Activated T-helper 2 cell treated with anti-CD3 and anti-CD28 coated beads, Interferon-gamma antibody, Interleukin-2, Interleukin-4, amounts not matched to agents 10 μg/mL and 5 μg/mL and 100 μg/mL, durations not matched to agents 14 hours and 24 hours and 36 hours (primary cell): ENCODE measurements around the gene GAB1. TPM values are rescaled to one million over a fixed set of nuclear protein-coding genes. Genes with fewer than 3 reads are reported as not detected.

Source experiments
- DNase-seq: peaks from one replicate; pipeline ENCODE4 v3.0.0; 2021; ENCODE audit warnings: low spot score
- H3K27ac Mint-ChIP-seq: one replicate; pipeline ENCODE4 v1.8.0; 2021; ENCODE audit warnings: mixed read lengths
- H3K27me3 Mint-ChIP-seq: one replicate; pipeline ENCODE4 v1.8.0; 2021; ENCODE audit warnings: low read depth, mixed read lengths
- H3K36me3 Mint-ChIP-seq: one replicate; pipeline ENCODE4 v1.8.0; 2021; ENCODE audit warnings: low read depth, mixed read lengths
- H3K4me1 Mint-ChIP-seq: one replicate; pipeline ENCODE4 v1.8.0; 2021; ENCODE audit warnings: low read depth, mixed read lengths
- H3K4me3 Mint-ChIP-seq: one replicate; pipeline ENCODE4 v1.8.0; 2021; ENCODE audit warnings: low read depth, mild to moderate bottlenecking, moderate library complexity, mixed read lengths
- H3K9me3 Mint-ChIP-seq: one replicate; pipeline ENCODE4 v1.8.0; 2021; ENCODE audit warnings: mixed read lengths
- intact Hi-C: fragments of 100-400 bp; cut with micrococcal nuclease; formaldehyde crosslinking; loops from one replicate; pipeline ENCODE4 v1.15.1; 2023
- total RNA-seq: library from RNA; stranded (reverse); gene quantifications from 2 replicates; pipeline ENCODE4 v1.2.3, GENCODE V29; 2022

Gene GAB1
- total RNA-seq, 1 donor from 2014 or later, result 0.96 TPM

GRCh38 chr4:143390764-143391163 lies 54.1 kb downstream of the GAB1 start:
- H3K4me3 Mint-ChIP-seq, result no peak overlapping the region
- peaks cover 10% of the 10 kb centered on the region for H3K27me3 Mint-ChIP-seq
- no peaks in the 10 kb centered on the region for H3K36me3 Mint-ChIP-seq
- no peak for DNase-seq
- H3K4me1 Mint-ChIP-seq, result no peaks in the 10 kb centered on the region
- intact Hi-C loops, result no loop called here
- no peak overlapping the region for H3K27ac Mint-ChIP-seq
- H3K9me3 Mint-ChIP-seq, result no peaks in the 10 kb centered on the region

- Mint-ChIP-seq H3K27ac (no peak overlapping the region), H3K36me3 (no peaks in the 10 kb centered on the region), H3K4me1 (no peaks in the 10 kb centered on the region), H3K27me3 (peaks cover 14% of the 10 kb centered on the region), H3K9me3 (no peaks in the 10 kb centered on the region), H3K4me3 (no peak overlapping the region)
- intact Hi-C loops, result no loop called here
- no peak for DNase-seq
Observed at GRCh38 chr4:143391261-143391660, 54.6 kb downstream of the GAB1 start.

DNA sequence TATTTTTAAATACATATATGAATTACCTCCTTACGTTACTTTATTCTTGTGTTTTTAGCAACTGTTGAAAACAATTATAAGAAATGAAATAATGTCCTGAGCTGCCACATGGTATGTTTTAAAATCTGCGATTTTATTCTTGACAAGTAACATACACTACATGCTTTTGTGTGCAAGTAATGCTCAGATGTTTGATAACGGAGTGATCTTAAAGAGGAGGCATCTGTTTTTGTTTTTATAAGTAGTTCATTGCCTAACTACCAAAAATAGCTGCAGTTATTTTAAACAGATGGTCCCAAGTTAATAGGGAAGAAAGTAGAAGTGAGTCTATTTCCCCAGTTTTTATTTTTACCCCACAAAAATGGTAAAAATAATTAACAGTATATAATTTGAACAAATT lies 55.2 kb downstream of the GAB1 start:
- no peaks in the 10 kb centered on the region for H3K36me3 Mint-ChIP-seq
- H3K9me3 Mint-ChIP-seq, result no peaks in the 10 kb centered on the region
- H3K27me3 Mint-ChIP-seq, result peaks cover 19% of the 10 kb centered on the region
- intact Hi-C loops, result no loop called here
- no peak overlapping the region for H3K27ac Mint-ChIP-seq
- no peaks in the 10 kb centered on the region for H3K4me1 Mint-ChIP-seq
- DNase-seq, result no peak
- H3K4me3 Mint-ChIP-seq, result no peak overlapping the region

- H3K27ac Mint-ChIP-seq, result no peak overlapping the region
- H3K27me3 Mint-ChIP-seq, result peaks cover 26% of the 10 kb centered on the region
- H3K9me3 Mint-ChIP-seq, result no peaks in the 10 kb centered on the region
- no peaks in the 10 kb centered on the region for H3K4me1 Mint-ChIP-seq
- no peak for DNase-seq
- no peaks in the 10 kb centered on the region for H3K36me3 Mint-ChIP-seq
- H3K4me3 Mint-ChIP-seq, result no peak overlapping the region
- intact Hi-C loops, result no loop called here
Observed at GRCh38 chr4:143393195-143393594, 56.5 kb downstream of the GAB1 start.

DNA sequence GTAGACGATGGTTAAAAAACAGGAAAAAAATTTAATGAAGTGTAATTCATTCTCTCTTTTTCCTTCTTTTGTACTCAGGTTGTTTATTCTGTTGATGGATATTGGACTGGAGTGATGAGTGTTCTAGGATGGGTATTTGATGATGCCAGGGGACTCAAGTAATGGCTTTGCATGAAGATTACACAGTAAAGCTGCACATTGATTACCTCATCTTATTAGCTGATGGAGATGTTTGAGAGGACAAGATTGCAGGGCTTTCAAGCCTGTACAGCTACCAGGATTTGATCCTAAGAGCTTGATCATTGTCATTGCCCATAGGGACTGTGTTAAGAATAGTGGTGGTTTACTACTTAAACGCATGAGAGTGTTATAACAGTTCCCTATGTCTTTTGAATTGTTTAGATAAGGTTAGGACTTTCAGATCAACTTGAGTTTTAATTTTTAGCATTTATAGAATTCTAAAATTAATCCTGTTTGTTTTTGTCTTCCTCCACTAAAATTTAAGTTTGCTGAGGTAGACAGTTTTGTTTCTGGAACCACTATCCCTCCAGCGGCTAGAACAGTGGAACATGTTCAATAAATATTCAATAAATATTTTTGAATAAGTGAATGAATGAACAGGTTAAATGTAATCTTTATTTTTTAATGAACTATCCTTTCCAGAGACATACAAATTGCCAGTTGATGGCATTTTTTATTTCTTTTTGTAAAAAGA lies 58.2 kb downstream of the GAB1 start:
- DNase-seq, result no peak
- H3K4me1 Mint-ChIP-seq, result no peaks in the 10 kb centered on the region
- intact Hi-C loops, result no loop called here
- no peaks in the 10 kb centered on the region for H3K9me3 Mint-ChIP-seq
- H3K27me3 Mint-ChIP-seq, result peaks cover 29% of the 10 kb centered on the region
- no peak overlapping the region for H3K27ac Mint-ChIP-seq
- H3K36me3 Mint-ChIP-seq, result no peaks in the 10 kb centered on the region
- no peak overlapping the region for H3K4me3 Mint-ChIP-seq

GRCh38 chr4:143396695-143397094 lies 60.0 kb downstream of the GAB1 start:
- no peak overlapping the region for H3K27ac Mint-ChIP-seq
- no peaks in the 10 kb centered on the region for H3K4me1 Mint-ChIP-seq
- no peaks in the 10 kb centered on the region for H3K36me3 Mint-ChIP-seq
- peaks cover 24% of the 10 kb centered on the region for H3K27me3 Mint-ChIP-seq
- H3K4me3 Mint-ChIP-seq, result no peak overlapping the region
- H3K9me3 Mint-ChIP-seq, result no peaks in the 10 kb centered on the region
- no peak for DNase-seq
- intact Hi-C loops, result no loop called here

DNA sequence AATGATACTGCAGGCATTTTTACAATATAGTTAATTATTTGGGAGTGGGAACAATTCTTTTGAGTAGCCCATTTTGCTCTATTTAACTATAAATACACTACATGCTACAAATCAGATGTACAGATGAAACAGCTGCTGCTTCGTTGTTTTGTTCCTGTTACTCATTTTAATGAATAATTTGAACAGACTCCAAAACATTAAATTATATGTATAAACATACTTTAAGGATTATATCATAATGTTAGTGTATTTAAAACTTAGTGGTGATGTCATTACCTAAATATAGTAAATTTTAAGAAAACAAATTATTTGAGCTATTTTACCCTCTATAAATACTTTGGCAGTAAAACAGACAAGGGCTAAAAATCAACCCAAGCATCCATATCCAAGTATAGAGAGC lies 60.7 kb downstream of the GAB1 start:
- no peak for DNase-seq
- Mint-ChIP-seq H3K27ac (no peak overlapping the region), H3K4me1 (peaks cover 2% of the 10 kb centered on the region), H3K27me3 (peaks cover 24% of the 10 kb centered on the region), H3K36me3 (no peaks in the 10 kb centered on the region), H3K4me3 (no peak overlapping the region), H3K9me3 (no peaks in the 10 kb centered on the region)
- intact Hi-C loops, result no loop called here

GRCh38 chr4:143397887-143398286 lies 61.2 kb downstream of the GAB1 start:
- no peak overlapping the region for H3K27ac Mint-ChIP-seq
- no peaks in the 10 kb centered on the region for H3K36me3 Mint-ChIP-seq
- H3K9me3 Mint-ChIP-seq, result no peaks in the 10 kb centered on the region
- intact Hi-C loops, result no loop called here
- no peak overlapping the region for H3K4me3 Mint-ChIP-seq
- peaks cover 2% of the 10 kb centered on the region for H3K4me1 Mint-ChIP-seq
- no peak for DNase-seq
- H3K27me3 Mint-ChIP-seq, result peaks cover 23% of the 10 kb centered on the region

GRCh38 chr4:143399113-143399949 lies 62.7 kb downstream of the GAB1 start:
- Mint-ChIP-seq H3K36me3 (no peaks in the 10 kb centered on the region), H3K4me1 (peaks cover 8% of the 10 kb centered on the region), H3K27ac (no peak overlapping the region), H3K4me3 (no peak overlapping the region), H3K9me3 (no peaks in the 10 kb centered on the region), H3K27me3 (peaks cover 20% of the 10 kb centered on the region)
- intact Hi-C loops, result no loop called here
- no peak for DNase-seq

DNA sequence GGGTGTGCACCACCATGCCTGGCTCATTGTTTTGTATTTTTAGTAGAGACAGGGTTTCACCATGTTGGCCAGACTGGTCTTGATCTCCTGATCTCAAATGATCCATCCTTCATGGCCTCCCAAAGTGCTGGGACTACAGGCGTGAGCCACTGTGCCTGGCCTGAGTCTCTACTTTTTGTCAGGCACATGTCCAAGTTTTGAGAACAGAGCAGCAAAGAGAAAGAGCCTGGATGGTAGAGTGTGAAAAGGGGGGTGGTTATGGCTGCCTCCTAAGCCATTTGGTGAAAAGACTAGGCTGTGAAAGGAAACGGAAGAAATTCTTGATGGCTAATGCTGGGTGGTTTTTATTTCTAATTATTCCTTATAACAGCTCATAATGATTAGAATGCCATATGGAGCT lies 63.4 kb downstream of the GAB1 start:
- Mint-ChIP-seq H3K9me3 (no peaks in the 10 kb centered on the region), H3K27me3 (peaks cover 18% of the 10 kb centered on the region), H3K36me3 (no peaks in the 10 kb centered on the region), H3K27ac (no peak overlapping the region), H3K4me1 (peaks cover 10% of the 10 kb centered on the region), H3K4me3 (no peak overlapping the region)
- no peak for DNase-seq
- intact Hi-C loops, result no loop called here

DNA sequence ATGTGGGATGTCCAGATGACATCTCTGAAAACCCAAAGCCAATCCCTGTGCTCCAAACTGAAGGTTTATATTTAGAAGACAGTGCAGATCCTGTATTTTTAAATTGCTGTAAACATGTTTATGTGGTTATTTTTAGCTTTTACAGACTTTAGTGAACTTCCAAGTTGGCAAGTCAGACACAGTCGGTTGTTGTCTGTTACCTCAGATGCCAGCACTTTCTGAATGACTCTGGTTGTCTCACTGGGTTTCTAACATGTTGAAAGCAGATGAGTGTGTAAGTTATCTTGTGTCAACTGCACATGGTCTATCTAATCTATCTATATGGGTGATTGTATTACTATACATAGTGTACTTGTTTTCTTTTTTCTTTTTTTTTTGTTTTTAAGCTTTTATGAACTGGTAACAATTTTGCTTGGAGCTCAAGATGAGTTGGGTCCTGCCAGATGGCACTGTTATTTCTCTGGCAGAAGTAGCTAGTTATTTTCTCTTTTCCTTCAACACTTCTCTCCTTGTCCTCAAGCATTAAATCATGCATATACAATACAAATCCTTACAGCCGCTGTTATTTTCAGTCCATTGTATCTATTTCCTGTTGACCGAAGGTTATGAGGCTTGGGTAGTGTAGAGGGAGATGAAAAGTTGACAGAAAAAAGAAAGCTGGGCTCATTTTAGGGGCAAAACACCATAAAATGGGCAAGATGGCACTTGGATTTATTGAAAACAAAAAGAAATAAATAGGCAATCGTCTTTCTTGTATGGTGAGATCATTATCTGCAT lies 66.3 kb downstream of the GAB1 start:
- H3K4me3 Mint-ChIP-seq, result no peak overlapping the region

DNA sequence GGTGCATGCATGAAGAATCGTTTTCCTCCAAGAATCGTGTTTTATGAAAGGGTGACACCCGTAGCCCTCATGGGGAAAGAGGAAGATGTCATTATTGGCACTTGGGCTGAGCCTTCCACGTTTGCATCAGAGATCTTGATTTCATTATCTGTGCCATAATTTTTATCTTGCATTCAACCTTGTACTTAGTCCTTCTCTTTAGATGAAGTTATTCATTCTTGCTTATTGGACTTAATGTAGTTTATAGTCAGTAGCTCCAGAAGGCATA lies 66.8 kb downstream of the GAB1 start:
- Mint-ChIP-seq H3K27ac (no peak overlapping the region), H3K36me3 (no peaks in the 10 kb centered on the region), H3K4me3 (no peak overlapping the region), H3K4me1 (peaks cover 19% of the 10 kb centered on the region), H3K9me3 (no peaks in the 10 kb centered on the region), H3K27me3 (no peaks in the 10 kb centered on the region)
- no peak for DNase-seq
- intact Hi-C loops, result no loop called here

More for the DNA sequence above, 66.3 kb downstream of the GAB1 start:
- Mint-ChIP-seq H3K27ac (no peak overlapping the region), H3K36me3 (no peaks in the 10 kb centered on the region), H3K9me3 (no peaks in the 10 kb centered on the region), H3K27me3 (peaks cover 5% of the 10 kb centered on the region), H3K4me1 (peaks cover 19% of the 10 kb centered on the region)
- no peak for DNase-seq
- intact Hi-C loops, result no loop called here

GRCh38 chr4:143404555-143404954 lies 67.9 kb downstream of the GAB1 start:
- no peak for DNase-seq
- Mint-ChIP-seq H3K36me3 (no peaks in the 10 kb centered on the region), H3K27me3 (peaks cover 6% of the 10 kb centered on the region), H3K27ac (no peak overlapping the region), H3K9me3 (no peaks in the 10 kb centered on the region), H3K4me3 (no peak overlapping the region), H3K4me1 (peaks cover 19% of the 10 kb centered on the region)
- intact Hi-C loops, result no loop called here
